ENCODE measurements around the gene SAMD7.

SAMD7 gene

GRCh38 chr3:169966951-169967915 is 55.9 kb downstream of the SAMD7 start:
- peak; percentile 29 for DNase-seq

DNA sequence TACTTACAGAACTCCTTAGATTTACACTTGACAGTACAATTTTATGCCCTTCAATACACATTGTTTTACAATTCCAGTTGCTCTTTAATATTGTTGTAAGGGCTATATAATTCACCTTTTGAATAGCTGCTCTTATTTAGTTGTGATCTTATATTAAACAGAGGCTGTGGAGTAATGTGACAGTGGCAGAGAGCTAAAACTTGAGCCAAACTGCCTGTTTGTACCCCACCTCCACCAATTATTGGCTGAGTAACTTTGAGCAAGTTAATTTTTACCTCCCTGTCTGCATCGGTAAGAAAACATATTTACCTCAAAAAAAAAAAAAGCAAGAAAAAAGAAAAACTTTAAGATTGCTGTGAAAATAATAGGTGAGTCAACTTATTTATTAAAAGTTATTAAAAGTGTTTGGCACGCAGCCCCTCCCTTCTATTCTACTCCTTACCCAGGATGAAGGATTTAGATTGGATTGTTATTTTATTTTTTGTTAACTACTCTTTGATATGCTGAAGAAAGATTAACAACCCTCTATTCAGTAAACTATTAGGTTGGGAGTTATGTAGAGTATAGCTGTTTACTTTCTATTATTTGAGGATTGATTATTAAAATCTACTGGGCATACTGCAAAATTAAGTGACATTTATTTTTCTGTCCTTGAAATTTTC is 57.0 kb downstream of the SAMD7 start:
- no peak for DNase-seq

DNA sequence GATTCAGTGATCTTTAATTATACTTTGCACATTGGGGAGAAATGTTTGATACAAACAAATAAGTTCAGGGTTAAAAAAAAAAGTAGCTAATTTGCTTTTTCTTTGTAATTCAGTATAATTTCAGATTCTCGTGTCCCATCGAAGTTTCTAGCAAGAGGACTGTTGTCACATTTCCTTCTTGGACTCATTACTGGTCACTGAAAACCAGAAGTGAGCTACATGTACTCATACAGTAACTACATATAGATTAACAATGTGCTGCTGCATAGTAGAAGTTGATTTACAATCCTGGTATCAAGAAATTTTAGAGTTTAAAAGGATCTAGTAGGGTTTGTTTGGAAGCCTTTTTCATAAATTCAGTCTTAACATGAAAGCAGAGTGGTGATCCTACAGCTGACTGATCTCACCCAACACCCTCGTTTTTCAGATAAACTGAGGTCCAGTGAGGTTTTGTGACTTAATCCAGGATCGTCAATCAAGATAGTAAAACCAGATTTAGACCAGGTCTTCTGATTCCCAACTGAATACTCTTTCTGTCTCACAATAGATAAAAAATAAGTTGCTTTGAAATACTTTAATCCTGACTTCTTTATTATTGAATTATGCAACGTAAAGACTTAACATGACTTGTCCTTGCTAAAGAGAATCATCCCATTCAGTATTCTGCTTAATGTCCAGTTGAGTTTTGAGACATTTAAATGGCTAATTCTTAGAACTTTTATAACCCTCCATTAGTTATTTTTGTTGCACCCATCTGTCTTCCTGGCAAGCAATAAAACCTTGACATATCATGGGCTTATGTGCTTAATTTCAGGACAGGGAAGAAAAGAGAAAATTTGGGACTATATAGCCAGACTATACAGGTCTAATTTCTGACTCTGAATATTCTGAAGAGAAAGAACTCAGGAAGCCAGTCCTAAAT is 58.1 kb downstream of the SAMD7 start:
- no peak for DNase-seq

GRCh38 chr3:169970847-169971246 is 59.5 kb downstream of the SAMD7 start:
- DNase-seq, result no peak

- no peak for DNase-seq
Measured at GRCh38 chr3:169971522-169971921, 60.1 kb downstream of the SAMD7 start.

DNA sequence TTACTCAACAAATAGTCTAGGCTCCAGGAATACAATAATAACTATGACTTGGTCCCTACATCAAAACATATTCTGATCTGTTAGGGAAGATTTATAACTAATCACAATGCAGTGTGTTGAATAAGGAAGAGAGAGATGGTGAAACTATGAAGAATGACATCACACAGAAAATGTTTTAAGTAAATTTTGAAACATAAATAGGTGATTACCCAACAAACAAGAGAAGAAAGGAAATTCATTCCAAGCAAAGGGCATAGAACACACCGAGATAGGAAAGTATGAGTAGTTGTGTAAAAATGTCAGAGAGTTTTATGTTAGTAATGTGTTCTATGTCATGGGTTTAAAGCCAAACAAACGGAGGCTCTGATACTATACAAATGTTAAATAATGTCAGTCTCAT is 68.7 kb downstream of the SAMD7 start:
- no peak for DNase-seq

DNA sequence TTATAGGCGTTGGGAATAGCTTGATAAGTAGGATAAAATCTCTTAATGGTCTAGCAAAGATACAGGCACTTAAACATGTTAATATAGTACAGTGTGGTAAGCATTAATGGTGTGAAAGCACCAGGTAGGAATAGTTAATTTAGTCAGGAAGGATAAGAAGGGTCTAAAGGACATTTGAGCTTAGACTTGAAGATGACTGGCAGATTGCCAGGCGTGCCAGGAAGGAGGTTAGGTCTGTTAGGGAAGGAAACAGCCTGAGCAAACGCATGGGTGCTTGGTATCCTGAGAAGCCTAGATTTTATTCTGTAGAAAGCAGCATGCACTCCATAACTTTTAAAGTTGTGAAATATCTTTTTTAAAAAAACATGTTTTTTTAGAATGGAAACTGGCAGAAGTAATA is 72.9 kb downstream of the SAMD7 start:
- no peak for DNase-seq
